Renal cortex interstitium (tissue), 11 donors: ENCODE data around the gene KLHL30. TPM values are rescaled to one million over a fixed set of nuclear protein-coding genes. Genes with fewer than 3 reads are reported as not detected.

Source experiments
- DNase-seq, 11 donors: peaks; one replicate each; pipeline ENCODE4 v3.0.0-alpha.2; 2013; ENCODE audit warnings: low read depth in 9 of 11, low spot score in 4 of 11; ENCODE audit errors: extremely low read depth in 1 of 11
- polyA plus RNA-seq, 3 donors: library from polyadenylated mRNA; unstranded; fragments of 120-200 nt; gene quantifications; one replicate each; pipeline ENCODE4 v1.2.1, GENCODE V29; 2013; ENCODE audit not compliant: insufficient read length in 3 of 3

KLHL30 gene
- polyA plus RNA-seq, 3 donors: 0.34 to 0.94 (median 0.45) TPM

GRCh38 chr2:238155051-238155760, 16.7 kb downstream of the KLHL30 start:
- DNase-seq: peak; percentile 61 to 91 (median 82)

DNA sequence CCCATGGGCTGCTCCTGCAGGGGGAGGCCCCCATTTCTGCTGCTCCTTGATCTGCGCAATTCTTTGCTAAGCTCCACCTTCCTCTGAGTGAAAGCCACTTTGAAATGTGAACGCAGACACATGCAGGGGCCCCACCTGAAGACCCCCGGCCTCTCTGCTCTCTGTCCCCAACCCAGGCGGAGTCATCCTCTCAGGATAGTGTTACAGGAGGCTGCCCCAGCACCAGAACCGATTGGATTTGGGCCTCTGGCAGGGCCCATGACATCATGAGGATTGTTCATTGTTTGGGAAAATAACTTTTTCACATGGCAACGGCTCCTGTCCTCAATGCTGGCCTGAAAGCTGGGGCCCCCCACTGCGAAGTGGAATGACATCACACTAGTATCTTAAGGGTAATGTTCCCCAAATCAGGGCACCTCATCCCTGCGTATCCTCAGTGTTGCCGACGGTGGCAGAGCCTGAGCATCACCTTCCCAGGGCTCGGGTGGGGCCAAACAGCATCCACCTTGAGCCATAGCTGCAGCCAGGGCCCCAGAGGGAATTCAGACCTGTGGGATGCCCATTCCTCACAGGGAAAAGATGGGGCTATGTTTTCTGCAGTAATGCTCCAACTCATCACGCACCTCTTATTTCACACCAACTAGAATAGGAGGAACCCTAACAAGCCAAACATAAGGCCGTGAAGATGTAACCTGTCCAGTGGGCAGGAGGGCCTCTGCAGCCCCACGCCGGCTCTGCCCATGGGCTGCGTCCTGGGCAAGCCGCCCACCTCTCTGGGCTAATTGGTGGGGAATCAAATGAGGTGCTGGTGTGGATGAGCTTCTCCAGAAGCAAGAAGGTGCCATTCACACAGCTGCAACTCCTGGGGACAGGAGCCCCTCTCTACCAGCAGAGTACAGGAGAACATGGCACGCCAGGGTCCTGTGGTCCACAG, 17.6 kb downstream of the KLHL30 start:
- DNase-seq: no peak

DNA sequence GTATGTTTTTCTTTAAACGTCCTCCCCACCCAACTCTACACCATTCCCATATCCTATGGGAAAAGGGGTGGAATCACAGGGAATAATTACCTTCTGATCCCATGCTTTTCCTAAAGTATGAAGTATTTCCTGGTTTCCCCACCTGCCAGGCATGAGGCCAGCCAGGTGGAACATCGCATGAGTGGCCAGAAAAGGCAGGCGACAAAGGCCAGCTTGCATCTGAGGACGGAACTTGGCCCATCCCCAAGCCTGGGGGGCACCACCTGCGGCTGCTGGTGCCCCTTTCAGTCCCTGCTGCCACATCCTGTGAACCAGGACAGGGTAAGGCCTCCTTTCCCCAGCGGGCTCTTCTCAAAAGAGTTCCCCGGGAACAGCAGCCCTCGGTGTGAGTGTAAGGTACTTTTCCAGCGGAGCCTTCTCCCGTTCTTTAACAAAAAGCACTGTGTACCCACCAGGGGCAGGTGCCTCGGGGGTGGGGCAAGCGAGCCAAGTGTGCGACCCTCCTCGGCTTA, 19.1 kb downstream of the KLHL30 start:
- DNase-seq: no peak

- DNase-seq: no peak
Observed at GRCh38 chr2:238158018-238158508, 19.6 kb downstream of the KLHL30 start.

DNA sequence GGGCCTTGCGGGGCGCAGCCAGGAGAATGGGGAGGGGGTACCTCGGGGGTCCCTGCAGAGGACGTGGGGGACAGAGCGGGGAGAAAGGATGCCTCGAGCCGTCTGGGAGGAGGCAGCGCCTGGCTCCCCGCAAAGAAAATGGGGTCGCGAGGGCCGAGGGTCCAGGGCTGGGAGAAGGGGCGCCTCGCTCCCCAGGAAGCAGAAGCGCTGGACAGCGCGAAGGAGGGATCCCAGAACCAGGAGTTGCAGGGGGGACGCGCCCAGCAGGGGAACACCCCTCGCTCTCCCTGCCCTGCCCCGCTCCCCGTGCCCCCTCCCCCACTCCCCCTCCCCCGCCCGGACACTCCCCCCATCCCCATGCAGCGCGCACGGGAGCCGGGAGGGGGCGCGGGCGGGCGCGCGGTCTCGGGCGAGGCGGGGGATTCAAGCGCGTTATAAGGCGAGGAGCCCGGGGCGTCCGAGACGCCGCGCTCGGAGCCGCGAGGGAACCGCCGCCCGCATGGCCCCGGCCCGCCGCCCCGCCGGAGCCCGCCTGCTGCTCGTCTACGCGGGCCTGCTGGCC, 20.1 kb downstream of the KLHL30 start, which contains the start of gene ERFE:
Gene ERFE, plus strand, starts transcription at position 462 of the 562 bp plus-strand sequence. Its CDS starts 38 bp downstream, at position 500.
- DNase-seq: no peak

DNA sequence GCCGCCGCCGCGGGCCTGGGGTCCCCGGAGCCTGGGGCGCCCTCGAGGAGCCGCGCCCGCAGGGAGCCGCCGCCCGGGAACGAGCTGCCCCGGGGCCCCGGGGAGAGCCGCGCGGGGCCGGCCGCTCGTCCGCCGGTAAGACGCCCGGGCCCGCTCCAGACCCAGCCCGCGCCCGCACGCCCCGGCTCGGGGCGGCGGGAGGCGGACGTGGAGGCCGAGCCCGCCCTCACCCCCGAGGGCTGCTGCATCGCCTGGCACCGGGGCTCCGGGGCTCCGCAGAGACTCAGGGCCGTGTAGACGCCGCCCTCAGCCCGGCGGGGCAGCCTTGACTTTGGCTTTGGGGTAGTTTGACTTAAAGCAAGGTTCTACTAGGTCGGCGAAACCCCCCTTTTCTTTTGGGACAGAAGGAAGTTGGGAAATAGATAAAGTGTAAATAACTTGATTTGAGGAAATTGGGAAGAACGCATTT, 20.6 kb downstream of the KLHL30 start:
- DNase-seq: no peak

DNA sequence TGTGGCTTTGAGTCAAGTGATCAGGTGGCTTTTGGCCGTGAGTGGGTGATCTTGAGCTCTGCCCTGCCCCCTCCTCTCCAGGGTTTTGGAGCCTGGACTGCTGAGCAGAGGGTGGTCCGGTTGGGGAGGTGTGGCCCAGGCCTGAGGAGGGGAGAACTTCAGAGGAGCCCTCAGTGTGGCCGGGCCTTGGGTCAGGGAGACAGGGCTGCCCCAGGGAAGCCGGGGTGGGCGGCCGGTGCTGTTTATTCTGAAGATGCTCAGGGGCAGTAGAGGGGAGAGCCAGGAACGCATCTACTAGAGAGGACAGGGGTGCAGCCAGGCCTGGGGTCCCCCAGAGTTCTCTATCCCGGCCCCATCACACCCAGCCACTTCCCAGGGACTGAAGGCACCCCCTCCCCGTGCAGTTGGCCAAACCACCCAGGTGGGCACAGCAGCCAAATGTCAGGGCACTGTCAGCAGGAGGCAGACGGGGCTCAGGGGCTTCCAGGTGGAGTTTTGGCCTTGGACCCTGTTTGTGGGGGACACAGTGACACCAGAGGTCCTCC, 21.3 kb downstream of the KLHL30 start:
- no peak for DNase-seq

- no peak for DNase-seq
Observed at GRCh38 chr2:238160206-238161129, 22.0 kb downstream of the KLHL30 start.

DNA sequence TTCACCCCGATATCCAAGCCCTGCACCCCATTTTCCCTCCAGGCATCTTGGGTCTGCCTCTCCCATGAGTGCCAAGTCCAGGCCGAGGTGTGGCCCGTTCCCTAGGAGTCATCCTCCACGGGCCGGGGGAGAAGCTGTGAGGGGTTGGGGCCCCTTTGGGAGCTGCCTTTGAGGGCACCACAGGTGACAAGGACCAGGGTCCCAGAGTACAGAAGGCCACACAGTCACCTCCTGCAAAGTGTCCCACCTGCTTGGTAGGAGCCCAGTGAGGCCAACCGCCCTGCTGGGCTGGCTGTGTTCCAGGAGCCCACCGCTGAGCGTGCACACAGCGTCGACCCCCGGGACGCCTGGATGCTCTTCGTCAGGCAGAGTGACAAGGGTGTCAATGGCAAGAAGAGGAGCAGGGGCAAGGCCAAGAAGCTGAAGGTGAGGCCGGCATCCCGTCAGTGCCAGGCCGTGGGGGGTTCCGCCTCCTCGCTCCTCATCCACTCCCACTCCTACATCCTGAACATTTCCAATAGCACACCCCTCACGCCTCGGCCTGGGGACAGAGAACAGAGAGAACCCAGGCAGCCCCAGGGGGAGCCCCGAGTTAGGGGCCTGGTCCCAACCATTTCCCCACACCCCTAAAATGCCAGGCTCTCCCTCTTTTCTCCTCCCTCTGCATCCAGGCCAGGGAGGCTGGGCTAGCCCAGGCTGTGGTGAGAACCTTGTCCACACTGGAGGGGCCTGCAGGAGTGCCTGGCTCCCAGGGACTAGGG, 23.0 kb downstream of the KLHL30 start:
- no peak for DNase-seq

- no peak for DNase-seq
Observed at GRCh38 chr2:238162251-238162845, 23.9 kb downstream of the KLHL30 start.

GRCh38 chr2:238162846-238163441, 24.5 kb downstream of the KLHL30 start:
- no peak for DNase-seq

GRCh38 chr2:238163481-238164198, 25.2 kb downstream of the KLHL30 start:
- DNase-seq: no peak

- DNase-seq: no peak
Observed at GRCh38 chr2:238164906-238165287, 26.4 kb downstream of the KLHL30 start.

GRCh38 chr2:238165288-238165921, 26.9 kb downstream of the KLHL30 start:
- no peak for DNase-seq
